HS-27A (cell line): ENCODE results near the gene MIGA2.
"Not testable (repeated sequence)": the region's sequence is repeated elsewhere in the genome, so short reads cannot be mapped to it uniquely, and the experiment has no call there.

Source experiments
- DNase-seq: peaks from one replicate; pipeline ENCODE4 v3.0.0-alpha.2; 2012; ENCODE audit warnings: low read depth, missing footprints

Gene MIGA2

DNA sequence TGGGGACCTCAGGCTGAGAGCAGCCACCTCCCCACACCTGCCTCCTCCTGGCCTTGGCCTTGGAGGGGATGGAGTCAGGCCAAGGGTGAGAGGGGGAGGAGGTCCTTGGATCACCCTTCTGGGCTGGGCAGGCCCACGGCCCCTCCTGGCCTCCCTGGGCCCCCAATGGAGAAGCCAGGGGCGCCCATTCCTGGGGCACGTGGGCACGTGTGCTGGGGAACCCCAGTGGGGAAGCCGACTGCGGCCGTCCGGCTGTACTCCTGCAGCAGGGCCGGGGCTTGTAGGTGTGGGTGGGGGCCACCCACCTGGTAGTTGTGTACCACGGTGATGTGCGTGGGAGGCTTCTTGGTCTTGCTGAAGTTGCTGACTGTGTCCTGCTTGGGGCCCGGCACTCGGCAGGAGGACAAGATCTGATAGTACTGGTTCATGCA lies 65.7 kb downstream of the MIGA2 start:
- DNase-seq, result no peak

GRCh38 chr9:129102791-129103594 lies 66.6 kb downstream of the MIGA2 start:
- DNase-seq, result no peak

DNA sequence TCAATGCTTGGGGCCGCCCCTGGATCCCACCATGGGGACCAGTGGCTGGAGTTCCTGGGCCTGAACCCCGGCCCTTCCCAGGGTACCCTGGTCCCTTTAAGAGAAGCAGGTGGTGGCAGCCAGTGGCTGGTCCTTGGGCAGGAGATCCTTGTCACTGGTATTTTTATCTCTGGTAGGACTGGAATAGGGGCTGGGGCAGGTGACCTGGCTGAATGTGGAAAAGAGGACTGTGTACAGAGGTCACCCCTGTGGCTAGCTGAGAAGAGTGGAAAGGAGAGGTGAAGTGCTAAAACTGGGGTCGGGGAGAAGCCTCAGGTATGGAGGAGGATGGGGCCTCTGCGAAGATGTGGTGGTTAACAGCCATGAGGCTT lies 67.2 kb downstream of the MIGA2 start:
- DNase-seq, result no peak

DNA sequence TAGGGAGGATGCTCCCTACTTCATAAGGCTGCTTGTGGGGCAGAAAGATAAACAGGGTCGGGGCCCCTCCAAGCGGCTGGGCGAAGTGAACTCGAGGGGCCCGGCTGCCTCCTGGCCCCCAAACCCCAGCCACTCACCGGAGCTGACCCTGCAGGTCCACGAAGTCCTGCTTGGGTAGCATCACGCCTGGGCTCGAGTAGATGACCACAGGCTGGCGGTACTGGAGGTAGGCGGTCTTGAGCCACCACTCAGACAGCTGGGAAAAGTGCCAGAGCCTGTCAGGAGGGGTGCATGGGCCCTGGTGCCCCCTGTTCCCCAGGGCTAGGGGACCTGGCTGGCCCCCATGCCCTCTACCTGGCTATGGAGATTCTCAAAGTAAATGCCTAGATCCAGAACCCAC lies 67.6 kb downstream of the MIGA2 start:
- DNase-seq, result no peak

DNA sequence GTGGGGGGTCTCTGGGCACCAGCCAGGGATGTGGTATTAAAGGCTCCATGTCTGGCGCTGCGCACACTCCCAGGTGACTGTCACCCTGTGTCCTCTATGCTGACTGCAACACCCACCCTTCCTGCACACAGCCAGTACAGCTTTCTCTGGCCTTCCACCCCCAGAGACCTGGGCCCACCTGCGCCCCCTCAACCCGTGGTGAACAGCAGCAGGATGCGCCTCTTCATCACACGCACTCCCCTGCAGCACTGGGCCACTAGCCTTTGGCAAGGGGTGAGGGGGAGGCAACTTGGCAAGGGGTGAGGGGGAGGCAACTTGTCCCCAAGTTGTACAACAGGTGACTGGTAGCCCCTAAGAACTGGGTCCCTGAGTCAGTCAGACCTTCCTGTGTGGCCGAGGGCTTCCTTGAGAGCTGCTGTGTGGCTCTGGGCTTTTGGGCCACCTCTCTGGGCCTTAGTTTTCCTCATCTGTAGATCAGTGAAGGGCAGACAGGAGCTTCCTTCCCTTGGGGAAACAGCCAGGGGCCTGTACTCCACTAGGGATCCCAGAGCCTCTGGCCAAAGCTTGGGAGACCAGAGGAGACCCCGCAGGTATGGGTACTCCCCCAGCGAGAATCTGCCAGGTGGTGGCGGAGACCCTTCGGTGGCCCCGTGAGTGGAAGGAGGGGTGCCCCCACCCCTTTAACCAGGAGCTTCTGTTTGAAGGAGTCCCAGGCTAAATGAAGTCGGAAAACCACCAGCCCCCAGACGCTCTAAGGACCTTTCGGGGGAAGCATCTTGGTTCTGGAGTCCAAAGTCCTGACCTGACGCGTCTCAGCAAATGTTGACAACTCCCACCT lies 69.7 kb downstream of the MIGA2 start:
- DNase-seq, result no peak

DNA sequence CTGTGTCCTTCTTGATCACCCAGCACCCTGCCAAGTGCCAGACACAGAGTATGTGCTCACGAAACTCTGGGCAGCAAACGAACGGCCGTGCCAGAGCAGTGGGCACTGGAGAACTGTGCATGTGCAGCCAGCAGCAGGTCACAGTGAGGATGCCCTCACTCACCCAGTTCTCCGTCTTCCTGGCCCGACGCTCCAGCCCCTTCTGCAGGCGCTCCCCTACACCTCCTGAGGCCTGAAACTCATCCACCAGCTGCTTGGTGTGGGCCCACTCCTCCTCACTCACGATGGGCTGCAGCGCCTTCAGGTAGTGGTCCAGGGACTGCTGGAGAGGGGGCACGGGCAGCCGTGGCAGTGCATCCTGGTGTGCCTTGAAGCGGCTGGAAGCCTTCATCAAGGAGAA lies 71.2 kb downstream of the MIGA2 start:
- DNase-seq, result no peak

DNA sequence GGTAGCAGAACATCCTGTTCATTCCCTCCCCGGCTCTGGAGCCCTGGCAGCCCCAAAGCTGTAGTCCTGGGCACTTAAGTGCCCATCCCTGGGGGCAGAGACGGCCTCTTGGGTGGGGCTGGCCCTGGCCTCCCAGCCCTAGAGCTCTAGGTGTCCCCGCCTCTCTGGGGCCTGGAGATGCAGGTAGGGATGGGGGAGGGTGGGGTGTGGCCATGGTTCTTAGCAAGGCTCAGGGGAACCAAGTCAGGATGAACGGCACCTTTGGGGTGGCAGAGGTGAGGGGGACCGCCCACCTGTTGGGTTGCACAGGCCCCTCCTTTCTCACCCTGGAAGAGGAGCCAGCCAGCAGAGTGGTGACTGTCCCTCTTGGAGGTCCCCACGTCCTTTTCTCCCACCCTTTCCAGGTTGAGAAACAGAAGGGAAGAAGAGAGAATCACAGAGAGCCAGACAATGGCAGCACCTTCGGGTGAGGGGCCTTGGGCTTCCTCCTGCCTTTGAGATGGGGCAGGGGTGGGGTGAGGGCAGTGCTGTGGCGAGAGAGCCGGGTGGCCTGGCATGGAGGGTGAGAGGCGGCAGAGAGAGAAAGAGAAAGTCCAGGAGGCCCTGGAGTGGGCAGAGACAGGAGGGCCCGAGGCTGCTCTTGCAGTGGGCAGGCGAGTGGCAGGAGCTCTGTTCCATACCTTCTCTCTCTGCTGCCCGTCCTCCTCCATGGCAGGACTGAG lies 71.8 kb downstream of the MIGA2 start:
- DNase-seq, result no peak

DNA sequence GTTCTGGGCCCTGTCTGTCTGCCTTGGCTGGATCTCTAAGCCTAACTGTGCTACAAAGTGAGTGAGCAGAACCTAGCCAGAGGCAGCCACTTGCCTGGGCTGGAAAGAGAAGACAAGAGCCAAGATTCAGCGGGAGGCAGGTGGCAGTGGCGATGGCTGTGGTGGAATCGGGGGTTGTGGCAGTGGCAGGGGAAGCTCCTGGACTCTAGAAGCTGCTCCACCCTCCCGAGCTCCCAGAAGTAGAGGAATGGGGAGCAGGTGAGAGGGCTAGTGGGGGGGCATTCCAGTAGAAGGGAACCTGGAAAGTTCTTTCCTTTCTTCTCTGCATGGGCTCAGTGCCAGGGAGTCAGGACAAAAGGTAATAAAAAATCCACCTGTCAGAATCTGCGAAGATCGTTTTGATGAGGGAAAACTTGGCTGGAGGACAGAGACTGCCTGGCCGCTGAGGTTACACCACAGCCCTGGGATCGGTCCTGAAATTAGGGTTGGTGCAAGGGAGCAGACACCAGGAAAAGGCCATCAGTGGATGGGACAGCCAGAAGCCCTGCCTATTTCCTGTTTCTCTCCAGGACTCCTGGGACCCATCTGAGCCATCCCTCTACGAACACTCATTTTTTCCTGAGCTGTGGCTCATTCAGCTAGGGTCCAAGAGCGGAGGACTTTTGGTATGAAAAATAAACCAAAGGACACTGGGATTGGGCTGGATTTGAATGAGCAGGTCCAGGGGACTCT lies 72.5 kb downstream of the MIGA2 start:
- DNase-seq, result no peak

DNA sequence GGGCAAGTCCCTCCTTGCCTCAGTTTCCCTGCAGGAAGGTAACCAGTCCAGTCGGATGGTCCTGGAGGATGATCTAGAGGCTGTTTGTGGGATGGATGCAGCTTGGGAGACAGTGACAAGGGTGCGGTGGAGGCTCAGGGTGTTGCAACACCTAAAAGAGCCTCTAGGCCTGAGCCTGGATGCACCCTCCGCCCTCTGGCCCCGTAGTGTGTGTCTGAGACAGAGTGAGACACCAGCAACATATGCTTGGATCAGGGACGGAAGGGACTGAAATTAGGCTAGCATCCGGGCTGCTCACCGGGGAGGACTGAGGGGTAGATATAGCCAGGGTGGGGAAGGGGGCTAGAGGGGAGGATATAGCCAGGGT lies 73.1 kb downstream of the MIGA2 start:
- DNase-seq, result no peak

DNA sequence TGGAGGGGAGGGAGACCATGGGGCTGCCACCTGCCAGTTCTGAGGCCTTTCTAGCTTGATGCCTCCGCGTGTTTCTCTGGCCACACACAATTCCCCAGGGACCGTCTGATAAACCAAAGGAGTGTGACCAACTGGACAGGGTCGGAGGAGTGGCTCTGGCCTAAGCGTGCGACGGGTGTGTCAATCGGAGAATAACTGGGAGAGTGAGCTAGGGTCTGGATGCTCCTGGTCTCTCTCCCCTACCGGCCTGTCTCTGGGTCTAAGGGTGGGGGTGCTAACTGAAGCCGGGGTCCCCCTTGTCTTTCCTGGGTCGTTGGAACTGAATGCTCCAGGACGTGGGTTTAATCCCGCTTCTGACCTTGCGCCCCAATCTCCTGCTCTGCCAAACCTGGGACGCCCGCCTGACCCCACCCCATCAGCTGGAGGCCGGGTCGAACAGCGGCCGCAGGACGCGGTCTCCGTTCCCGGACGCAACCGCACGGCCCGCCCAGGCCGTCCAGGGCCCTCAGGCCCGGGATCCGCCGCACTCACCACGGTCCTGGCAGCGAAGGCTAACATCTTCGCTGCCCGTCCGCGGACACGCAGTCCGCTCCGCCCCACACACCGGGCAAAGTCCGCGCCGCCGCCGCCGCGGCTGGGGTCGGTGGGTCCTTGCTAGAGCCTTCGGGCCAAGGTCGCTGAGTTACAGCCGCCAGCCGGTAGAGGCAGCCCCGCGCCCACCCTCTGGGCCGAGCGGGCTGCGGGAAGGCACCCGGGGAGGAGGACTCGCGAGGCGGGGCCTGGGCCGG lies 73.7 kb downstream of the MIGA2 start:
- peak; percentile 29 for DNase-seq

DNA sequence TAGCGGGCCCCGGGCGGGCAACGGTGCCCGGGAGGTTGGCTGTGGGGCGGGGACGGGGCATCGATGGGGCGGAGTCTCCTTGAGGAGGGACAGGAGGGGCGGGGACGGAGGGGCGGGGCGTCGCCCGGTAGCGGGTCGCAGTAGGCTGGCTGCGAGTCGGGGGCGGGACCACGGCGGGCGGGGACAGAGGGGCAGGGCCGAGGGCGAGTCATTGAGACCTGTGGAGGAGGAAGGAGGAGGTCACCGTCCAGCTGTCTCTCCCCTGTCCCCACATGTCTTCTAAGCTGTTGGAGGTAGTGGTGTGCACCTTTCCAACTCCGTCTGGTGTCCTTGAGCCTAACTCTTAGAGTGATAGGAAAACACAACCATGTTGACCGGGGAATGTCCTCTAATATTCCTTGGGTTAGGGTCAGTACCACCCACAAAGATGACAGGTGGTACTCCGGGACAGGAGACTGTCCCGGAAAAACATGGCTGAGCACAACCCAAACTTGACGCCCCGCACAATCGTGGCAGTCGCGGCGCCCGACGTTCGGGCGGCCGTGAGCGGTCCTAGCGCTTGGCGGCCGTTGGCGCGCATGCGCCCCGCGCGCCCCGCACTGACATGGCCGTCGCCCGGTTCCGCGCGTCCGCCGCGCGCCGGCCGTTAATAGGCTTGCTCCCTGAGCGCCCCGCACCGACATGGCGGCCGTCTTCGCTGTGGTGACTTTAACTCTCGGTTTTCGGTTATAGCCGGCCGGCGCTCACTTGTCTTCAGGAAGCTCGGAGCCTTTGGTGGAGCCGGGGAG lies 74.5 kb downstream of the MIGA2 start, which contains the start of the genes CRAT and PTPA:
Gene CRAT (minus strand): TSS at position 54 of the 788 bp plus-strand sequence. CDS start 284 bp downstream, outside the sequence.
Gene PTPA (plus strand): TSS at position 676 of the 788 bp plus-strand sequence. CDS start 186 bp downstream, outside the sequence.
- peak; percentile 83 for DNase-seq

- DNase-seq, result peak; percentile 11
These were observed 75.2 kb downstream of the MIGA2 start for GRCh38 chr9:129111528-129112151.

GRCh38 chr9:129112526-129112925 lies 76.1 kb downstream of the MIGA2 start:
- DNase-seq, result not testable (repeated sequence)

DNA sequence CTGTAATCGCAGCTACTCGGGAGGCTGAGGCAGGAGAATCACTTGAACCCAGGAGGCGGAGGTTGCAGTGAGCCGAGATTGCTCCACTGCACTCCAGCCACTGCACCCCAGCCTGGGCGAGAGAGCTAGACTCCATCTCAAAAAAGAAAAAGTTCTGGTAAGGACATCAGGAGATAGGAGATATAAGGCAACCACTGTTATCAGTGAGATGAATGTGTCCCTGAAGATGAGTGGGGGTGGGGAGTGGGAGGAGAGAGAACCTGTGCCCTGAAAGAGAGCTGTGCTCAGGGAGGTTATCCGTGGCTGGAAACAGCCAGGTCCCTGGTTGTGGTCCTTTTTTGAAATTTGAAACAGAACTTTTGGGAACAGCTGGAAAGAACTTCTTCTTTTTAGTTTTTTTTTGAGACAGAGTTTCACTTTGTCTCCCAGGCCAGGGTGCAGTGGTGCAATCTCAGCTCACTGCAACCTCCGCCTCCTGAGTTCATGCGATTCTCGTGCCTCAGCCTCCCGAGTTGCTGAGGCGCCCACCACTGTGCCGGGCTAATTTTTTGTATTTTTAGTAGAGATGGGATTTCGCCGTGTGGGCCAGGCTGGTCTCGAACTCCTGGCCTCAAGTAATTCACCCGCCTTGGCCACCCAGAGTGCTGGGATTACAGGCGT lies 77.3 kb downstream of the MIGA2 start:
- no peak for DNase-seq

DNA sequence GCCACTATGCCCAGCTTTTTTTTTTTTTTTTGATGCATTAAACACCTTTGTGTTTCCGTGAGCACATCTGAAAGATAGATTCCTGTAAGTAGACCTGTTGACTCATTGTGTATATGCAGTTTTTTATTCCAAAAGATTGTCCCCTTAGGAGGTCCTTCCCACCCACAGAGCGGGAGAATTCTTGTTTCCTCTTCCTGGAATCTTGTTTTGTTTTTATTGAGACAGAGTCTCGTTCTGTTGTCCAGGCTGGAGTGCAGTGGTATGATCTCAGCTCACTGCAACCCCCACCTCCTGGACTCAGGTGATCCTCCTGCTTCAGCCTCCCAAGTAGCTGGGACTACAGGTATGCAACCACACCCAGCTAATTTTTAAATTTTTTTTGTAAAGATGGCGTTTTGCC lies 82.4 kb downstream of the MIGA2 start:
- DNase-seq, result no peak

GRCh38 chr9:129121483-129121882 lies 85.1 kb downstream of the MIGA2 start:
- DNase-seq, result no peak
